ENCODE measurements around the gene CACNG3.
A peak's percentile ranks its signal among the peaks of the same experiment; 100 is the strongest.
"Not testable (repeated sequence)": the region's sequence is repeated elsewhere in the genome, so short reads cannot be mapped to it uniquely, and the experiment has no call there.

Gene CACNG3

GRCh38 chr16:24294131-24294530, 38.0 kb downstream of the CACNG3 start:
- H3K9ac ChIP-seq (ENCODE audit: low read length): no peak overlapping the region
- WGBS (ENCODE audit: extremely low coverage, insufficient coverage, insufficient read length): no CpG with 5 or more reads among the region's 7 CpGs
- no peaks in the 10 kb centered on the region for H3K27me3 ChIP-seq (ENCODE audit: insufficient read depth, low read length)
- no peak overlapping the region for H4K91ac ChIP-seq (ENCODE audit: low read depth, low read length)
- no peak overlapping the region for H4K8ac ChIP-seq (ENCODE audit: low read depth, low read length)
- H3K4me3 ChIP-seq (ENCODE audit: low read depth, low read length): no peak overlapping the region
- no peaks in the 10 kb centered on the region for H3K36me3 ChIP-seq (ENCODE audit: control insufficient read depth in 1 of 2, insufficient read depth in 2 of 2, low read length in 2 of 2)
- no peak overlapping the region for H3K23ac ChIP-seq (ENCODE audit: low read length)
- H2AK5ac ChIP-seq (ENCODE audit: low read length): no peak overlapping the region
- H3K4ac ChIP-seq (ENCODE audit: low read depth, low read length): no peak overlapping the region
- no peak overlapping the region for H3K18ac ChIP-seq (ENCODE audit: low read length)
- no peak overlapping the region for H2BK120ac ChIP-seq (ENCODE audit: insufficient read depth, low read length, poor library complexity)
- no peaks in the 10 kb centered on the region for H3K79me1 ChIP-seq (ENCODE audit: low read length)
- no peak overlapping the region for H4K12ac ChIP-seq (ENCODE audit: low read depth, low read length)
- H2AFZ ChIP-seq (ENCODE audit: insufficient read depth, low read length, poor library complexity): no peak overlapping the region
- no peak overlapping the region for H3K4me2 ChIP-seq (ENCODE audit: low read length)
- no peaks in the 10 kb centered on the region for H3K9me3 ChIP-seq (ENCODE audit: insufficient read depth, low read depth, low read length)
- H3K4me1 ChIP-seq (ENCODE audit: control insufficient read depth in 1 of 2, insufficient read depth in 2 of 2, low read length in 2 of 2): no peaks in the 10 kb centered on the region
- H3K14ac ChIP-seq (ENCODE audit: low read length): no peak overlapping the region
- no peak overlapping the region for H2BK12ac ChIP-seq (ENCODE audit: low read length)
- no peak for DNase-seq
- H3K27ac ChIP-seq (ENCODE audit: low read depth, low read length): no peak overlapping the region
- H2BK5ac ChIP-seq (ENCODE audit: low read depth, low read length, poor library complexity): no peak overlapping the region
- no peaks in the 10 kb centered on the region for H3K79me2 ChIP-seq (ENCODE audit: control insufficient read depth, insufficient read depth, low read length, poor library complexity)

- Histone ChIP-seq H3K4me3 (ENCODE audit: low read depth, low read length) (no peak overlapping the region), H3K79me1 (ENCODE audit: low read length) (no peaks in the 10 kb centered on the region), H3K9ac (ENCODE audit: low read length) (no peak overlapping the region), H4K91ac (ENCODE audit: low read depth, low read length) (no peak overlapping the region), H2AFZ (ENCODE audit: insufficient read depth, low read length, poor library complexity) (no peak overlapping the region), H4K12ac (ENCODE audit: low read depth, low read length) (no peak overlapping the region), H2AK5ac (ENCODE audit: low read length) (no peak overlapping the region), H3K14ac (ENCODE audit: low read length) (no peak overlapping the region), H3K23ac (ENCODE audit: low read length) (no peak overlapping the region), H3K4me2 (ENCODE audit: low read length) (no peak overlapping the region), H2BK12ac (ENCODE audit: low read length) (no peak overlapping the region), H3K4ac (ENCODE audit: low read depth, low read length) (no peak overlapping the region), H2BK5ac (ENCODE audit: low read depth, low read length, poor library complexity) (no peak overlapping the region), H3K79me2 (ENCODE audit: control insufficient read depth, insufficient read depth, low read length, poor library complexity) (no peaks in the 10 kb centered on the region), H3K9me3 (ENCODE audit: insufficient read depth, low read depth, low read length) (no peaks in the 10 kb centered on the region), H4K8ac (ENCODE audit: low read depth, low read length) (no peak overlapping the region), H2BK120ac (ENCODE audit: insufficient read depth, low read length, poor library complexity) (no peak overlapping the region), H3K4me1 (ENCODE audit: control insufficient read depth in 1 of 2, insufficient read depth in 2 of 2, low read length in 2 of 2) (no peaks in the 10 kb centered on the region), H3K18ac (ENCODE audit: low read length) (no peak overlapping the region), H3K27me3 (ENCODE audit: insufficient read depth, low read length) (no peaks in the 10 kb centered on the region), H3K36me3 (ENCODE audit: control insufficient read depth in 1 of 2, insufficient read depth in 2 of 2, low read length in 2 of 2) (no peaks in the 10 kb centered on the region), H3K27ac (ENCODE audit: low read depth, low read length) (no peak overlapping the region)
- no peak for DNase-seq
- WGBS (ENCODE audit: extremely low coverage, insufficient coverage, insufficient read length): no CpG with 5 or more reads among the region's 3 CpGs
These were observed 41.2 kb downstream of the CACNG3 start for GRCh38 chr16:24297375-24297774.

DNA sequence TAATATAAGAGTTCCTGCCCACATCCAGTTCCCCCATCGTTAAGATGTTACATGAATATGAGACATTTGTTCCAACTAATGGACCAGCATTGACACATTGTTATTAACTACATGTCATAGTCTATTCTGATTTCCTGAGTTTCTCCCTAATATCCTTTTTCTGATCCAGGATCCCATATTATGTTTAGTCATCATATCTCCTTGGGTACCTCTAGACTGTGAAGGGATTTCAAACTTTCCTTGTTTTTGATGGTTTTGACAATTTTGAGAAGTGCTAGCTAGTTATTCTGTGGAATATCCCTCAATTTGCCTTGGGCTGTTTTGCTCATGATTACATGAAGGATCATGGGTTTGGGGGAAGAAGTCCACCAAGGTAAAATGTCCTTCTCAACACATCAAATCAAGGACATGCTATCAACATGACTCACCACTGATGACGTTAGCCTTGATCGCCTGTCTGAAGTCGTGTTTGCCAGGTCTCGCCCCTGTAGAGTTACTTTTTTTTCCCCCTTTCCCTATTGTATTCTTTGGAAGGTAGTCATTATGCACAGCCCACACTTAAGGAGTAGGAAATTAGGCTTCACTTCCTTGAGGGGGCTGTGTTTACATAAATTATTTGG, 42.5 kb downstream of the CACNG3 start:
- Histone ChIP-seq H2BK5ac (ENCODE audit: low read depth, low read length, poor library complexity) (no peak overlapping the region), H4K8ac (ENCODE audit: low read depth, low read length) (no peak overlapping the region), H3K23ac (ENCODE audit: low read length) (no peak overlapping the region), H3K27ac (ENCODE audit: low read depth, low read length) (no peak overlapping the region), H3K4me2 (ENCODE audit: low read length) (no peak overlapping the region), H3K4me1 (ENCODE audit: control insufficient read depth in 1 of 2, insufficient read depth in 2 of 2, low read length in 2 of 2) (no peaks in the 10 kb centered on the region), H3K27me3 (ENCODE audit: insufficient read depth, low read length) (no peaks in the 10 kb centered on the region), H4K12ac (ENCODE audit: low read depth, low read length) (no peak overlapping the region), H3K79me2 (ENCODE audit: control insufficient read depth, insufficient read depth, low read length, poor library complexity) (no peaks in the 10 kb centered on the region), H3K4ac (ENCODE audit: low read depth, low read length) (no peak overlapping the region), H3K18ac (ENCODE audit: low read length) (no peak overlapping the region), H2AK5ac (ENCODE audit: low read length) (no peak overlapping the region), H4K91ac (ENCODE audit: low read depth, low read length) (no peak overlapping the region), H3K36me3 (ENCODE audit: control insufficient read depth in 1 of 2, insufficient read depth in 2 of 2, low read length in 2 of 2) (no peaks in the 10 kb centered on the region), H3K79me1 (ENCODE audit: low read length) (no peaks in the 10 kb centered on the region), H2AFZ (ENCODE audit: insufficient read depth, low read length, poor library complexity) (no peak overlapping the region), H2BK12ac (ENCODE audit: low read length) (no peak overlapping the region), H3K14ac (ENCODE audit: low read length) (no peak overlapping the region), H2BK120ac (ENCODE audit: insufficient read depth, low read length, poor library complexity) (no peak overlapping the region), H3K9me3 (ENCODE audit: insufficient read depth, low read depth, low read length) (no peaks in the 10 kb centered on the region), H3K9ac (ENCODE audit: low read length) (no peak overlapping the region), H3K4me3 (ENCODE audit: low read depth, low read length) (no peak overlapping the region)
- peak in 1 of 2 donors; percentile 12 for DNase-seq
- WGBS (ENCODE audit: extremely low coverage, insufficient coverage, insufficient read length): no CpG with 5 or more reads among the region's 5 CpGs

DNA sequence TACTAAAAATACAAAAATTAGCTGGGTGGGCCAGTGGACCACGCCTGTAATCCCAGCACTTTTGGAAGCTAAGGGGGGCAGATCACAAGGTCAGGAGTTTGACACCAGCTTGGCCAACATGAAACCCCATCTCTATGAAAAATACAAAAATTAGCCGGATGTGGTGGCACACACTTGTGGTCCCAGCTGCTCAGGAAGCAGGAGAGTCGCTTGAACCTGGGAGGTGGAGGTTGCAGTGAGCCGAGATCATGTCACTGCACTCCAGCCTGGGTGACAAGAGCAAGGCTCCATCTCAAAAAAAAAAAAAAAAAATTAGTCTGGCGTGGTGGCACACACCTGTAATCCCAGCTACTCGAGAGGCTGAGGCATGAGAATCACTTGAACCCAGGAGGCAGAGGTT, 44.6 kb downstream of the CACNG3 start:
- not testable (repeated sequence) for H2BK120ac ChIP-seq (ENCODE audit: insufficient read depth, low read length, poor library complexity); H2AK5ac ChIP-seq (ENCODE audit: low read length); H3K27ac ChIP-seq (ENCODE audit: low read depth, low read length); H3K18ac ChIP-seq (ENCODE audit: low read length); H4K8ac ChIP-seq (ENCODE audit: low read depth, low read length); H3K27me3 ChIP-seq (ENCODE audit: insufficient read depth, low read length); H4K91ac ChIP-seq (ENCODE audit: low read depth, low read length); H3K9ac ChIP-seq (ENCODE audit: low read length); H2BK5ac ChIP-seq (ENCODE audit: low read depth, low read length, poor library complexity); H3K4ac ChIP-seq (ENCODE audit: low read depth, low read length); H3K4me1 ChIP-seq (ENCODE audit: control insufficient read depth in 1 of 2, insufficient read depth in 2 of 2, low read length in 2 of 2); H3K14ac ChIP-seq (ENCODE audit: low read length); H2BK12ac ChIP-seq (ENCODE audit: low read length); DNase-seq; H3K9me3 ChIP-seq (ENCODE audit: insufficient read depth, low read depth, low read length); H3K4me2 ChIP-seq (ENCODE audit: low read length); H3K79me2 ChIP-seq (ENCODE audit: control insufficient read depth, insufficient read depth, low read length, poor library complexity); H3K23ac ChIP-seq (ENCODE audit: low read length); H2AFZ ChIP-seq (ENCODE audit: insufficient read depth, low read length, poor library complexity); H3K79me1 ChIP-seq (ENCODE audit: low read length); H4K12ac ChIP-seq (ENCODE audit: low read depth, low read length); H3K36me3 ChIP-seq (ENCODE audit: control insufficient read depth in 1 of 2, insufficient read depth in 2 of 2, low read length in 2 of 2); H3K4me3 ChIP-seq (ENCODE audit: low read depth, low read length)
- WGBS (ENCODE audit: extremely low coverage, insufficient coverage, insufficient read length): no CpG with 5 or more reads among the region's 6 CpGs

All from trophoblast cell (in vitro differentiated cells and primary cell).